Brain microvascular endothelial cell (primary cell): ENCODE measurements around the gene SNX4.

ENCODE experiments used
- DNase-seq: peaks from one replicate; pipeline ENCODE4 v3.0.0-alpha.2; 2020
- H3K27ac ChIP-seq: fragments of 250-450 bp; sonication (Bioruptor Pico); 2 replicates; pipeline ENCODE4 v1.5.1; 2020; ENCODE audit warnings: mild to moderate bottlenecking, moderate library complexity
- H3K27me3 ChIP-seq: fragments of 250-450 bp; sonication (Bioruptor Pico); replicated peaks from 2 replicates; pipeline ENCODE4 v1.5.1; 2020; ENCODE audit warnings: mild to moderate bottlenecking
- H3K36me3 ChIP-seq: fragments of 250-450 bp; sonication (Bioruptor Pico); replicated peaks from 2 replicates; pipeline ENCODE4 v1.5.1; 2020; ENCODE audit warnings: mild to moderate bottlenecking
- H3K4me3 ChIP-seq: 2 replicates; pipeline ENCODE4 v1.5.1; 2011; ENCODE audit warnings: low read depth, mild to moderate bottlenecking, control low read depth, low read length, moderate library complexity
- in situ Hi-C: cut with HindIII; loops from 2 replicates; pipeline ENCODE4 v1.10.0; 2017; ENCODE audit warnings: low sequenced_read_pairs, low pct_ligation_motif_present
- TF ChIP-seq, protein P1 (sequence below): IDR thresholded peaks from 2 replicates; pipeline ENCODE4 v1.5.1; 2011; ENCODE audit warnings: low read depth, mild to moderate bottlenecking, moderate library complexity, low read length, control low read depth, inconsistent platforms; ENCODE audit errors: missing control alignments

The SNX4 gene

DNA sequence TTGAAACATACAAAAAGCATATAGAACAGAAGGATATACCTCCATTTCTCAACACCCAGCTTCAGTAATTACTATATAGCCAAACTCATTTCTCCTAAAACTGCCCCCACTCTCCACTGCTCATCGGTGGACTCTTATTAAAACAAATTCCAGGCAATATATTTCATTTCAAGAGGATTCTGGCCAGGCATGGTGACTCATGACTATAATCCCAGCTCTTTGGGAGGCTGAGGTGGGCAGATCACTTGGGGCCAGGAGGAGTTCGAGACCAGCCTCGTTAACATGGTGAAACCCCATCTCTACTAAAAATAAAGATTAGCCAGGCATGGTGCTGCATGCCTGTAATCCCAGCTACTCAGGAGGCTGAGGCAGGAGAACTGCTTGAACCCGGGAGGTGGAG lies 40.9 kb downstream of the SNX4 start:
- DNase-seq = peak; percentile 7
- Histone ChIP-seq H3K27ac (no peak overlapping the region), H3K36me3 (peaks cover 15% of the 10 kb centered on the region), H3K4me3 (no peak overlapping the region), H3K27me3 (no peaks in the 10 kb centered on the region)
- TF ChIP-seq, protein P1, sequence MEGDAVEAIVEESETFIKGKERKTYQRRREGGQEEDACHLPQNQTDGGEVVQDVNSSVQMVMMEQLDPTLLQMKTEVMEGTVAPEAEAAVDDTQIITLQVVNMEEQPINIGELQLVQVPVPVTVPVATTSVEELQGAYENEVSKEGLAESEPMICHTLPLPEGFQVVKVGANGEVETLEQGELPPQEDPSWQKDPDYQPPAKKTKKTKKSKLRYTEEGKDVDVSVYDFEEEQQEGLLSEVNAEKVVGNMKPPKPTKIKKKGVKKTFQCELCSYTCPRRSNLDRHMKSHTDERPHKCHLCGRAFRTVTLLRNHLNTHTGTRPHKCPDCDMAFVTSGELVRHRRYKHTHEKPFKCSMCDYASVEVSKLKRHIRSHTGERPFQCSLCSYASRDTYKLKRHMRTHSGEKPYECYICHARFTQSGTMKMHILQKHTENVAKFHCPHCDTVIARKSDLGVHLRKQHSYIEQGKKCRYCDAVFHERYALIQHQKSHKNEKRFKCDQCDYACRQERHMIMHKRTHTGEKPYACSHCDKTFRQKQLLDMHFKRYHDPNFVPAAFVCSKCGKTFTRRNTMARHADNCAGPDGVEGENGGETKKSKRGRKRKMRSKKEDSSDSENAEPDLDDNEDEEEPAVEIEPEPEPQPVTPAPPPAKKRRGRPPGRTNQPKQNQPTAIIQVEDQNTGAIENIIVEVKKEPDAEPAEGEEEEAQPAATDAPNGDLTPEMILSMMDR = no peak
- in situ Hi-C loops = no loop called here

- no peak overlapping the region for H3K4me3 ChIP-seq
- no peak overlapping the region for H3K27ac ChIP-seq
- in situ Hi-C loops = no loop called here
- no peaks in the 10 kb centered on the region for H3K27me3 ChIP-seq
- peaks cover 15% of the 10 kb centered on the region for H3K36me3 ChIP-seq
- DNase-seq = peak; percentile 38
- TF ChIP-seq, protein P1 = no peak
Measured at GRCh38 chr3:125478326-125478725, 41.7 kb downstream of the SNX4 start.

- Histone ChIP-seq H3K27ac (no peak overlapping the region), H3K27me3 (no peaks in the 10 kb centered on the region), H3K36me3 (peaks cover 15% of the 10 kb centered on the region), H3K4me3 (no peak overlapping the region)
- TF ChIP-seq, protein P1 = no peak
- DNase-seq = no peak
- in situ Hi-C loops = no loop called here
Measured at GRCh38 chr3:125477701-125478100, 42.3 kb downstream of the SNX4 start.

GRCh38 chr3:125470671-125471070 lies 49.3 kb downstream of the SNX4 start:
- TF ChIP-seq, protein P1 = no peak
- Histone ChIP-seq H3K27ac (no peak overlapping the region), H3K4me3 (no peak overlapping the region), H3K36me3 (peaks cover 34% of the 10 kb centered on the region), H3K27me3 (no peaks in the 10 kb centered on the region)
- DNase-seq = no peak
- in situ Hi-C loops = no loop called here

DNA sequence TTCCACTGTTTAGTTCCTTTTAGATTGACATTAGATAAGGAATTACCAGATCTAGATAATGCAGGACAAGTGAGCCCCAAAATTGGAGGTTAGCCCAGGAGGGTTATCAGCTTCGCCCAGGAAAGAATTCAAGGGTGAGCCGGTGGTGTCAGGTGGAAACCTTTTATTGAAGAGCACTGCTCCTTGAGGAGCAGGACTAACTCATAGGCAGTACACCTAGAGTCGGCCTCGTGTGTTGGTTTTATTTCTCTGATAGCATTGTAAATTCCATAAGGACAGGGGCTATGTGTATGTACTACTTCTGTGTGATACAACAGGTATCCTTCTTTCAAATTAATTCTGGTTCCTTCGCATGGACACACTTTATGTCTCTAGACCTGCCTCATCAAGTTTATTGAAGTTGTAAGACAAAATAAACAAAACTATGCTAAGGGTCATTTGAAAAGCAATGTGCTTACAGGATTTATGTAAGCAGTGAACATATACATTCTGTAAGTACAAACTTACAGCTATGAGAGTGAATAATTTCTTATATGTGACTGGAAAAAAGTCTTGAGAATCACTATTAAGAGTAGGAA lies 57.2 kb downstream of the SNX4 start:
- H3K27me3 ChIP-seq = no peaks in the 10 kb centered on the region
- no peak overlapping the region for H3K4me3 ChIP-seq
- no peak for DNase-seq
- in situ Hi-C loops = no loop called here
- TF ChIP-seq, protein P1 = no peak
- H3K27ac ChIP-seq = no peak overlapping the region
- H3K36me3 ChIP-seq = peaks cover 29% of the 10 kb centered on the region

- in situ Hi-C loops = no loop called here
- TF ChIP-seq, protein P1 = no peak
Measured at GRCh38 chr3:125461896-125462295, 58.1 kb downstream of the SNX4 start.

More at GRCh38 chr3:125461896-125462295, 58.1 kb downstream of the SNX4 start:
- peaks cover 29% of the 10 kb centered on the region for H3K36me3 ChIP-seq
- no peaks in the 10 kb centered on the region for H3K27me3 ChIP-seq
- H3K27ac ChIP-seq = no peak overlapping the region
- DNase-seq = no peak
- no peak overlapping the region for H3K4me3 ChIP-seq
